AG04450 (cell line): Measurements from ENCODE around the gene EFHD1. TPM values are rescaled to one million over a fixed set of nuclear protein-coding genes. Genes with fewer than 3 reads are reported as not detected.

Experiments used
- CTCF ChIA-PET: fragments of 300-600, 350-600 bp; formaldehyde crosslinking; extraction: SDS; loops from one replicate; lab custom pipeline; 2022; ENCODE audit warnings: antibody characterized with exemption, inconsistent platforms; lab: Charles Lee
- POLR2A ChIA-PET: fragments of 350-600 bp; formaldehyde crosslinking; extraction: SDS; loops from one replicate; lab custom pipeline; 2021; ENCODE audit warnings: antibody characterized with exemption, inconsistent platforms; lab: Yijun Ruan, JAX
- DNase-seq: peaks from one replicate; pipeline ENCODE4 v3.0.0-alpha.2; 2011; ENCODE audit warnings: low read depth, low spot score
- H3K27ac ChIP-seq: one replicate; pipeline ENCODE4 v1.5.1; 2012; ENCODE audit warnings: low read depth, low read length, control low read depth
- H3K27me3 ChIP-seq: one replicate; pipeline ENCODE4 v1.6.0; 2012; ENCODE audit warnings: low read length; ENCODE audit not compliant: control insufficient read depth, insufficient read depth
- H3K4me3 ChIP-seq: 2 replicates; pipeline ENCODE4 v1.5.1; 2011; ENCODE audit warnings: mild to moderate bottlenecking, low read depth, low read length, control low read depth
- H3K9me3 ChIP-seq: 2 replicates; pipeline ENCODE4 v1.5.1; 2012; ENCODE audit warnings: low read length; ENCODE audit not compliant: control insufficient read depth, insufficient read depth
- CTCF ChIP-seq: IDR thresholded peaks from 2 replicates; pipeline ENCODE4 v1.5.1; 2011; ENCODE audit warnings: low read depth, low read length, control low read depth, inconsistent platforms
- polyA plus RNA-seq: library from polyadenylated mRNA; depleted of rRNA; stranded (reverse); fragments of >200 nt; gene quantifications from 2 replicates; pipeline ENCODE4 v1.2.3, GENCODE V29; 2011

The EFHD1 gene
- polyA plus RNA-seq, 1 experiment: 0.05 TPM

- Histone ChIP-seq H3K9me3 (no peaks in the 10 kb centered on the region), H3K4me3 (no peak overlapping the region), H3K27ac (no peak overlapping the region), H3K27me3 (peaks cover 15% of the 10 kb centered on the region)
- no peak for DNase-seq
- no peak for TF ChIP-seq CTCF
- ChIA-PET CTCF (interaction anchor here (0.6 to 1.4 kb wide), 3 partner anchors 13 to 229 kb away, joined by 3 to 8 read pairs (median 3); no protein-coding TSS in a partner anchor), POLR2A (interaction anchor here (0.5 to 1.4 kb wide), 4 partner anchors 9 to 63 kb away, joined by 3 to 5 read pairs (median 4); partner anchors contain the start of gene EFHD1)
Measured at GRCh38 chr2:232623768-232624765, 9.3 kb upstream of the EFHD1 start.

- no peak for DNase-seq
- ChIA-PET POLR2A (no interaction called here), CTCF (no interaction called here)
- Histone ChIP-seq H3K9me3 (no peaks in the 10 kb centered on the region), H3K27me3 (peaks cover 19% of the 10 kb centered on the region), H3K4me3 (no peak overlapping the region), H3K27ac (no peak overlapping the region)
- no peak for TF ChIP-seq CTCF
Measured at GRCh38 chr2:232626584-232626983, 6.8 kb upstream of the EFHD1 start.

- CTCF ChIA-PET: no interaction called here
- no peak overlapping the region for H3K4me3 ChIP-seq
- POLR2A ChIA-PET: no interaction called here
Measured at GRCh38 chr2:232628466-232629128, 4.8 kb upstream of the EFHD1 start.

GRCh38 chr2:232629129-232629475, 4.3 kb upstream of the EFHD1 start:
- DNase-seq: no peak
- Histone ChIP-seq H3K27me3 (peaks cover 35% of the 10 kb centered on the region), H3K9me3 (no peaks in the 10 kb centered on the region; the same call in 1 of the 2 replicates), H3K4me3 (no peak overlapping the region), H3K27ac (no peak overlapping the region)
- TF ChIP-seq CTCF: no peak
- ChIA-PET CTCF (interaction anchor here (0.5 kb wide), 1 partner anchor 94 kb away, joined by 3 read pairs; no protein-coding TSS in a partner anchor), POLR2A (no interaction called here)

More at GRCh38 chr2:232628466-232629128, 4.8 kb upstream of the EFHD1 start:
- peaks cover 32% of the 10 kb centered on the region for H3K27me3 ChIP-seq
- no peak overlapping the region for H3K27ac ChIP-seq
- DNase-seq: no peak
- no peaks in the 10 kb centered on the region; the same call in 1 of the 2 replicates for H3K9me3 ChIP-seq
- no peak for TF ChIP-seq CTCF
